Measurements from ENCODE around the gene KLK4. TPM values are rescaled to one million over a fixed set of nuclear protein-coding genes. Genes with fewer than 3 reads are reported as not detected.

KLK4 gene
- total and polyA plus RNA-seq, 2 of the 13 experiments (the other 11 are each of a cell fraction or from before 2014, with no cell fraction given), result not detected

GRCh38 chr19:50943074-50943828 is 32.1 kb upstream of the KLK4 start (continued):
- TF ChIP-seq ZNF512B (CRISPR knock-in tag; IDR thresholded peaks at IDR 0.05; ENCODE audit: borderline replicate concordance) (no peak), CCDC6 (CRISPR knock-in tag; IDR thresholded peaks at IDR 0.05) (no peak)

- Histone ChIP-seq H3K9ac (ENCODE audit: insufficient read depth, low read depth, low read length) (no peak overlapping the region), H3K4me3 (replicated peaks in 1 of 3; ENCODE audit: insufficient read depth in 1 of 3, low read depth in 2 of 3, low read length in 3 of 3) (no peak overlapping the region), H3K4me1 (ENCODE audit: insufficient read depth, low read length) (no peaks in the 10 kb centered on the region), H3K36me3 (replicated peaks in 1 of 2; ENCODE audit: control insufficient read depth in 1 of 2, insufficient read depth in 2 of 2, low read length in 2 of 2) (no peaks in the 10 kb centered on the region), H2AFZ (ENCODE audit: low read length) (no peak overlapping the region), H3K27ac (ENCODE audit: extremely low read length, insufficient read depth, low read length) (no peak overlapping the region), H4K20me1 (ENCODE audit: insufficient read depth, low read length) (no peaks in the 10 kb centered on the region), H3K9me3 (ENCODE audit: low read length) (no peaks in the 10 kb centered on the region), H3K27me3 (ENCODE audit: control insufficient read depth in 1 of 2, insufficient read depth in 2 of 2, low read length in 2 of 2) (no peaks in the 10 kb centered on the region), H3K79me2 (ENCODE audit: insufficient read depth, low read length) (no peaks in the 10 kb centered on the region), H3K4me2 (ENCODE audit: low read depth, low read length) (no peak overlapping the region)
- intact Hi-C loops (cut with micrococcal nuclease; ENCODE audit: unreplicated experiment), result loop anchor here (10.0 kb wide), 2 partner anchors 75 to 165 kb away; partner anchors contain the start of genes CTU1 and KLK10
- CTCF ChIA-PET (ENCODE audit: low intra/inter-chr PET ratio, low total read pairs), result no interaction called here
- BruUV-seq (replicated peaks), result no TSS peak
- 5% methylated on average over 2 of the region's 2 CpGs for WGBS (ENCODE audit: low lambda C conversion rate)
- no peak for FAIRE-seq
- no peak for ATAC-seq
- POLR2A ChIA-PET, result no interaction called here
- DNase-seq (ENCODE audit: low spot score), result no peak
- in situ Hi-C loops (cut with HindIII; ENCODE audit: extremely low pct_ligation_motif_present, low pct_unique_long_range_greater_than_20kb), result loop anchor here (25.0 kb wide), 1 partner anchor 148 kb away; the partner anchor contains the start of gene KLK14
- TF ChIP-seq MXD4 (CRISPR knock-in tag; IDR thresholded peaks at IDR 0.05) (no peak), DPF2 (CRISPR knock-in tag; IDR thresholded peaks at IDR 0.05; ENCODE audit: borderline replicate concordance, low read depth) (no peak), HDAC1 (CRISPR knock-in tag; IDR thresholded peaks at IDR 0.05) (no peak), ZFX (CRISPR knock-in tag; IDR thresholded peaks at IDR 0.05; ENCODE audit: low read depth) (no peak), PHF20 (CRISPR knock-in tag; IDR thresholded peaks at IDR 0.05) (no peak), SUZ12 (IDR thresholded peaks at IDR 0.05; ENCODE audit: low read depth, low read length) (no peak), ISX (CRISPR knock-in tag; conservative IDR thresholded peaks at IDR 0.05) (no peak)
These were observed 28.4 kb upstream of the KLK4 start for GRCh38 chr19:50939596-50939995.
